Activated CD8-positive, alpha-beta T cell treated with anti-CD3 and anti-CD28 coated beads for 36 hours (primary cell): ENCODE results near the gene PARVB. TPM values are rescaled to one million over a fixed set of nuclear protein-coding genes. Genes with fewer than 3 reads are reported as not detected.

Experiments used
- ATAC-seq: fragments of 200-7000 bp; cut with Tn5 transposase; one replicate; pipeline ENCODE4 v1.10.0; 2021; ENCODE audit warnings: mild to moderate bottlenecking, moderate library complexity
- CTCF ChIA-PET: fragments of 350-600 bp; sonication (Branson Sonifier 250); formaldehyde crosslinking; loops from one replicate; lab custom pipeline; 2021; ENCODE audit warnings: antibody characterized with exemption; lab: Charles Lee
- POLR2A ChIA-PET: fragments of 350-600 bp; sonication (Branson Sonifier 250); formaldehyde crosslinking; loops from one replicate; lab custom pipeline; 2021; ENCODE audit warnings: antibody characterized with exemption; lab: Charles Lee
- DNase-seq: peaks from one replicate; pipeline ENCODE4 v3.0.0-alpha.2; 2020
- H3K27ac Mint-ChIP-seq: one replicate; pipeline ENCODE4 v1.8.0; 2021; ENCODE audit warnings: mild to moderate bottlenecking, mixed read lengths
- H3K27me3 Mint-ChIP-seq: one replicate; pipeline ENCODE4 v1.8.0; 2021; ENCODE audit warnings: mixed read lengths
- H3K36me3 Mint-ChIP-seq: one replicate; pipeline ENCODE4 v1.8.0; 2021; ENCODE audit warnings: low read depth, mixed read lengths
- H3K4me1 Mint-ChIP-seq: one replicate; pipeline ENCODE4 v1.8.0; 2021; ENCODE audit warnings: low read depth, mixed read lengths
- H3K4me3 Mint-ChIP-seq: one replicate; pipeline ENCODE4 v1.8.0; 2021; ENCODE audit warnings: mild to moderate bottlenecking, moderate library complexity, mixed read lengths
- H3K9me3 Mint-ChIP-seq: one replicate; pipeline ENCODE4 v1.8.0; 2021; ENCODE audit warnings: mixed read lengths
- CTCF ChIP-seq: fragments of 200-600 bp; IDR thresholded peaks from one replicate; pipeline ENCODE4 v1.8.0; 2022; ENCODE audit warnings: antibody characterized with exemption, mild to moderate bottlenecking
- intact Hi-C: fragments of 100-400 bp; cut with micrococcal nuclease; formaldehyde crosslinking; loops from one replicate; pipeline ENCODE4 v1.10.0; 2022
- total RNA-seq, 2 experiments: library from RNA; stranded (reverse); gene quantifications; one replicate each; pipeline ENCODE4 v1.2.3, GENCODE V29; 2021

The PARVB gene
- total RNA-seq, 2 experiments from 2014 or later, result 71.0 to 73.1 TPM

- H3K36me3 Mint-ChIP-seq, result peaks cover 1% of the 10 kb centered on the region
- peaks cover 10% of the 10 kb centered on the region for H3K4me1 Mint-ChIP-seq
- H3K27ac Mint-ChIP-seq, result no peak overlapping the region
- ATAC-seq, result no peak
- H3K27me3 Mint-ChIP-seq, result no peaks in the 10 kb centered on the region
- TF ChIP-seq CTCF, result no peak
- CTCF ChIA-PET, result no interaction called here
- POLR2A ChIA-PET, result no interaction called here
- DNase-seq, result no peak
- H3K4me3 Mint-ChIP-seq, result no peak overlapping the region
- no peaks in the 10 kb centered on the region for H3K9me3 Mint-ChIP-seq
- intact Hi-C loops, result loop anchor here (5.0 to 10.0 kb wide), 2 partner anchors 97 to 536 kb away; no protein-coding TSS in a partner anchor
These were observed 65.0 kb downstream of the PARVB start for GRCh38 chr22:44088976-44089570.

- no peak overlapping the region for H3K4me3 Mint-ChIP-seq
- intact Hi-C loops, result loop anchor here (5.0 to 10.0 kb wide), 2 partner anchors 98 to 535 kb away; no protein-coding TSS in a partner anchor
- POLR2A ChIA-PET, result no interaction called here
These were observed 65.8 kb downstream of the PARVB start for GRCh38 chr22:44089717-44090570.

GRCh38 chr22:44090571-44090905 lies 66.4 kb downstream of the PARVB start:
- CTCF ChIA-PET, result no interaction called here
- H3K27ac Mint-ChIP-seq, result no peak overlapping the region
- H3K27me3 Mint-ChIP-seq, result no peaks in the 10 kb centered on the region
- no peaks in the 10 kb centered on the region for H3K36me3 Mint-ChIP-seq
- DNase-seq, result no peak
- POLR2A ChIA-PET, result no interaction called here
- intact Hi-C loops, result no loop called here
- no peak for TF ChIP-seq CTCF
- H3K4me1 Mint-ChIP-seq, result peaks cover 10% of the 10 kb centered on the region
- no peak overlapping the region for H3K4me3 Mint-ChIP-seq
- no peak for ATAC-seq
- no peaks in the 10 kb centered on the region for H3K9me3 Mint-ChIP-seq

More at GRCh38 chr22:44089717-44090570, 65.8 kb downstream of the PARVB start:
- Mint-ChIP-seq H3K27me3 (no peaks in the 10 kb centered on the region), H3K36me3 (no peaks in the 10 kb centered on the region), H3K9me3 (no peaks in the 10 kb centered on the region), H3K27ac (no peak overlapping the region), H3K4me1 (peaks cover 10% of the 10 kb centered on the region)
- TF ChIP-seq CTCF, result no peak
- DNase-seq (no peak), ATAC-seq (no peak)
- CTCF ChIA-PET, result no interaction called here

- CTCF ChIA-PET, result no interaction called here
- ATAC-seq (peak; percentile 93), DNase-seq (peak; percentile 74)
- H3K4me3 Mint-ChIP-seq, result no peak overlapping the region
- peaks cover 10% of the 10 kb centered on the region for H3K4me1 Mint-ChIP-seq
- TF ChIP-seq CTCF, result peak; percentile 36
- no peaks in the 10 kb centered on the region for H3K36me3 Mint-ChIP-seq
- no peaks in the 10 kb centered on the region for H3K27me3 Mint-ChIP-seq
- no peaks in the 10 kb centered on the region for H3K9me3 Mint-ChIP-seq
- POLR2A ChIA-PET, result no interaction called here
- no peak overlapping the region for H3K27ac Mint-ChIP-seq
- intact Hi-C loops, result no loop called here
These were observed 67.1 kb downstream of the PARVB start for GRCh38 chr22:44091021-44091721.
